GM18499 (cell line): ENCODE data around the gene MSN.
"Not testable (repeated sequence)": the region's sequence is repeated elsewhere in the genome, so short reads cannot be mapped to it uniquely, and the experiment has no call there.

ENCODE experiments used
- ATAC-seq: cut with Tn5 transposase; IDR thresholded peaks from one replicate; pipeline ENCODE4 v1.9.1; 2021; ENCODE audit warnings: moderate number of reproducible peaks; ENCODE audit not compliant: insufficient read depth, unreplicated experiment

MSN gene

GRCh38 chrX:65707151-65707550, 39.7 kb downstream of the MSN start:
- ATAC-seq = no peak

- no peak for ATAC-seq
Observed at GRCh38 chrX:65712005-65712806, 44.8 kb downstream of the MSN start.

GRCh38 chrX:65718538-65718937, 51.1 kb downstream of the MSN start:
- ATAC-seq = no peak

- no peak for ATAC-seq
Observed at GRCh38 chrX:65720381-65720964, 53.0 kb downstream of the MSN start.

GRCh38 chrX:65723706-65724105, 56.3 kb downstream of the MSN start:
- ATAC-seq = peak; percentile 86

- no peak for ATAC-seq
Observed at GRCh38 chrX:65726715-65727114, 59.3 kb downstream of the MSN start.

GRCh38 chrX:65731684-65732289, 64.3 kb downstream of the MSN start:
- no peak for ATAC-seq

- no peak for ATAC-seq
Observed at GRCh38 chrX:65740909-65741308, 73.5 kb downstream of the MSN start.

- ATAC-seq = no peak
Observed at GRCh38 chrX:65741823-65742222, 74.4 kb downstream of the MSN start.

GRCh38 chrX:65744965-65745364, 77.5 kb downstream of the MSN start:
- no peak for ATAC-seq

GRCh38 chrX:65745427-65745826, 78.0 kb downstream of the MSN start:
- ATAC-seq = no peak

GRCh38 chrX:65745992-65746391, 78.5 kb downstream of the MSN start:
- no peak for ATAC-seq

GRCh38 chrX:65750674-65751469, 83.4 kb downstream of the MSN start:
- ATAC-seq = peak; percentile 69

- ATAC-seq = no peak
Observed at GRCh38 chrX:65751519-65751918, 84.1 kb downstream of the MSN start.

GRCh38 chrX:65752294-65752693, 84.8 kb downstream of the MSN start:
- ATAC-seq = no peak

GRCh38 chrX:65755786-65756185, 88.3 kb downstream of the MSN start:
- no peak for ATAC-seq

GRCh38 chrX:65757943-65758342, 90.5 kb downstream of the MSN start:
- ATAC-seq = no peak

- ATAC-seq = no peak
Observed at GRCh38 chrX:65758505-65758904, 91.1 kb downstream of the MSN start.

GRCh38 chrX:65759525-65759924, 92.1 kb downstream of the MSN start:
- ATAC-seq = not testable (repeated sequence)

- no peak for ATAC-seq
Observed at GRCh38 chrX:65769564-65770292, 102.3 kb downstream of the MSN start.
